Epithelial cell of prostate (primary cell): ENCODE data around the gene NABP1.
"Not testable (repeated sequence)": the region's sequence is repeated elsewhere in the genome, so short reads cannot be mapped to it uniquely, and the experiment has no call there.

Experiments used
- DNase-seq: peaks from one replicate; pipeline ENCODE4 v3.0.0-alpha.2; 2011; ENCODE audit warnings: low read depth, low spot score
- H3K27ac ChIP-seq: fragments of 450-650 bp; 2 replicates; pipeline ENCODE4 v1.5.1; 2017; ENCODE audit warnings: mild to moderate bottlenecking

Gene NABP1, protein sequence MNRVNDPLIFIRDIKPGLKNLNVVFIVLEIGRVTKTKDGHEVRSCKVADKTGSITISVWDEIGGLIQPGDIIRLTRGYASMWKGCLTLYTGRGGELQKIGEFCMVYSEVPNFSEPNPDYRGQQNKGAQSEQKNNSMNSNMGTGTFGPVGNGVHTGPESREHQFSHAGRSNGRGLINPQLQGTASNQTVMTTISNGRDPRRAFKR

DNA sequence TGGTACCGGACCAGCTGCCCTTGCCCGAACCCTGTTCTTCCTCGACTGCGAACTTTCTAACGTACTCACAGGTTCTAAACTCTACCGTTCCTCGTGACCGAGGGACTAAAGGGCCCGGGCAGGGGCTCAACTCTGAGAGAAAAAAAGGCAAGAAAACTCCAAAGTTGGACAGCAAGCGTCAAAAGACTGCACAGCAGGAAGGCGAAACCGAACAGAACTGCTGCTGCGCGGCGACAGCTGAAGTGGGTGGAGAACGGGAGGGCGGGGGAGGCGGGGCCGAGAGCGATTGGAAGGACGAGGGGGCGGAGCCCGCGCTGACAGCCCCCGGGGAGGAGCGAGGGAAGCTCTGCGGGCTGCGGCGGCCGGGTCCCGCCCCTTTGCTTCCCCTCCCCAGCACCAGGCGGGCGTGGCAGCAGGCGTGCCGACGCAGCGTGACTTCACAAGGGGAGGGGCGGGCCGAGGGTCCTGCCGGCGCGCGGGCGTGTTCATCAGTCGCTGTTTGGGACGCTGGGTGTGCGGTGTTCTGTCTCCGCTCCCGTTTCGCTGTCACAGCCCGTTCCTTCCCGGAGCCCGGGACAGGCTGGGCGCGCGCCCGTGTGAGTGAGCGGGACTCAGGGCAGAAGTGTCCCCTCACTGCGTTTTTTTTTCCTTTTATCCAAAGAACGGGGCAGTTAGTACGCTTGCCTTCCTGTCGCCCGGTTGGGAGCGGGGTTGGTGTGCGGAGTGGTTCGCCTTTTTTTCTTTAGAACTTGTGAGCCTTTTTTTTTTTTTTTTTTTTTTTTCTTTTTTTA, at the start of gene NABP1:
Gene NABP1 (plus strand): TSS at position 491 of the 791 bp plus-strand sequence. CDS start 479 bp downstream, outside the sequence.
- H3K27ac ChIP-seq: peak within 1 kb of the TSS; percentile 99
- DNase-seq: peak; percentile 87

DNA sequence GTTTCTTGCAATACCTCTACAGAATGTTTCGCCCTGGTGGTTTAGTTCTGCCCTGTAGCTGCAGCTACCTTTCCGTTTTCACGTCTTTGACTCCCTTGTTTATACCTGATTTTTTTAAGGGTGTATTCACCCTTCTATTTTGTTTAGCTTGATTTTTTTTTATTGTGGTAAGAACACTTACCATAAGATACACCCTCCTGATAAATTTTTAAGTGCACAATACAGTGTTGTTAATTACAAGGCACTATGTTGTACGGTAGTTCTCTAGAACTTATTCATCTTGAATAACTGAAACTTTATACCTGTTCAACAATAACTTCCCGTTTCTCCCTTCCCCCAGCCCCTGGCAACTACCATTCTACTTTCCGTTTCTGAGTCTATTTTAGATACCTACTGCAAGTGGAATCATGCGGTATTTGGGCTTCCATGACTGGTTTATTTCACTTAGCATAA, 48.9 kb upstream of the NABP1 start:
- DNase-seq: no peak
- no peak overlapping the region for H3K27ac ChIP-seq

DNA sequence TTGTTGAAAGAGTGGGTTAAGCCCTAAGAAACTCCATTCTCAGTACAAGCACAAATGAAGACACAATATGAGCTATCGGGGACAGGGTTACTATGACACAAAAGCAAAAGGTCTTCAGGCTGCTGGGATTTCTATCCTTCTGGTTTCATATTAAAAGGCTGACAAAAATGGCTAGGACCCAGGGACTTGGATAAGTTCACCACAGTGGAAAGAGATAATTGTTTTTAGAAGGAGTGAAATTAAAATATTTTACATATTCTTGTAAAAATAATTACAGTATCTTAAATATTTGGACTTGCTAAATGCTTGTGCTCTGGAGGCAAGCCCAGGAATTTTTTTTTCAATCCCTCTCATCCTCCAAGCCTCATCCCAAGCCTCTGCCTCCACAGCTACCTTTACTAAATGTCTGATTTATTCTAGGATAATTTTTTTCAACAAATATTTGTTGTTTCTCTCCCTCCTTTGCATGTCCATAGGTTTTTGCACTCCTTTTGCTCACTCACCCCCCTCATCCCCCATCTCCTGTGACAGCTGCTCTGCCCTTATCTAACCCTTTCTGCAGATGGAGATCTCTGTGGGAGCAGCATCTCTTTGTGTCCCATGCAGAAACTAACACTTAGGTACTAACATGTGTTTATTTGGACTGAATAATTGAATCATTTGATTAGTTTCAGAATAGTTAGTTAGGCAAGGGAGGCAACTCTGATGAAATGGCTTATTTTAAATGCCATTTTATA, 47.8 kb upstream of the NABP1 start:
- H3K27ac ChIP-seq: no peak overlapping the region

DNA sequence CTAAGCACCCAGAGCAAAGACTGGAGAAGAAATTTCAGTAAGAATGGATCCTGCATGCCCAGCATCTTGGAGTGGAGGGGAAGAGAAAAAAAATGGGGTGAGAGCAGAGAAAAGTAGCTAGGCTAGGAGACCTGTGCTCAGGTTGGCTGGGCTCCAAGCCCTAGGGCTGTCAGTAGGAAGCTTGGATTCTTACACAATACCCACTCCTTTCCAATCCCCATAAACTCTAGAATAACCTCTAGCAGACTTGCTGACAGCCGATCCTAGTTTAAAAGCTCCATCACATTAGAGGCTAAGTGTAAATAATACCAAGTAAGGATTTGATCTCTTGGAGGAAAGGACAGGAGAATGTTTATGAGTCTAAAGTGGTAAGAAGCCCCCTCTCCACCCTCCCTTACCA, 46.2 kb upstream of the NABP1 start:
- DNase-seq: no peak
- H3K27ac ChIP-seq: no peak overlapping the region

More for the DNA sequence above, 47.8 kb upstream of the NABP1 start:
- no peak for DNase-seq

DNA sequence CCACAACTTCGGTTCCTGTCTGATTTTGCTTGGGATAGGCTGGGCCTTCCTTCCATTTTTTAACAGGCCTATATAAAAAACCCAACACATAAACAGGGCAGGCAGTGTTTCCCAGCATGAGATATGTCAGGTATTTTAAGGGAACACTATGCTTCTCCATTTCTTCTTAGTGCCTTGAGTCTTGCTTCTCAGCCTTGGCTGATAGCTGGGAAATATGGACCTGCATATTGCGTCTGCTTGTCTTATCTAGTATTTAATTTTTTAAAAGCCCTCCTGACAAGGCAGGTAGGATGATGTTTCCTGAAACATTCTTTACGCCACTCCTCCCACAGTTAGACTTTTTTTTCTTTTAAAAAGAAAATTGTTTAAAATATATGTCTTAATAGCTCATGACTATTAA, 45.5 kb upstream of the NABP1 start:
- DNase-seq: no peak
- H3K27ac ChIP-seq: no peak overlapping the region

GRCh38 chr2:191634791-191635190, 43.1 kb upstream of the NABP1 start:
- H3K27ac ChIP-seq: no peak overlapping the region

DNA sequence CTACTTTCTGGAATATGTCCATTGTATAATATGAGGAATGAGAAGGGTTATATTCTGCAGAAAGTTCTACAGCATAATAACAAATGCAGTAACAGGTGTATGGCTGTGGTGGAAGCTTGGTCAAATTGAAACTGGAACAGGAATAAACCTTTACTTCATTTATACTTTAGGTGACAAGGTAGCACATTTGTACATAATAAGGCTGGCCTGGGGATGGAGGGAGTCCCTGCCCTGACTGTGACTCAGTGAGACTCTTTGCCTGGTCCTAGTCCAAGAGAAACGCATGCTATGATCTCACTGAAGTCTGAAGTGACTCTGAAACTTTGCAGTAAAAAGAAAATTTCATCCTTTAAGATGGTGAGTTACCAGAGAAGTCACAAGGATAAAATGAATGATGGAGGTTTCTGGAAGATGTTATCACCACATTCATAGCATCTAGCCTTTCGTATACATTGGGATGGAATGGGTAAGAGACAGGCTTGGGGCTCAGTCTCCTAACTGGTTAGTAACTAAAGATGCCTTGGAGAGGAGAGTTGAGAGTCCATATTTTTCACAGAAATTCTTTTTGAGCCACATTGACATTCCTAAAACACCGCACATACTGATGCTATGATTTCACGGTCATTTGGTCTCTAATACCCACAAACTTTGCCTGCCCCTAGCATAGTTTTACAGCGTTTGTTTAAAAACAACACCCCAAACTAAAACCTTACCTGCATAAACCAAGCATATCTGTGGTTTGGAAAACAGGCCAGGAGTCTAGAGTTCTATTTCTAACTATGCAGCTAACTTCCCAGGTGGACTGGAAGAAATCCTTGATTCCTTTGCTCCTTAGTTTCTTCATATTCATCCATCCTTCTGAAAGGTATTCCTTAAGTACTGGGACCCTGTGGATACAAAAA, 42.4 kb upstream of the NABP1 start:
- H3K27ac ChIP-seq: peak overlapping the region; percentile 93
- DNase-seq: no peak

More at GRCh38 chr2:191634791-191635190, 43.1 kb upstream of the NABP1 start:
- DNase-seq: no peak

DNA sequence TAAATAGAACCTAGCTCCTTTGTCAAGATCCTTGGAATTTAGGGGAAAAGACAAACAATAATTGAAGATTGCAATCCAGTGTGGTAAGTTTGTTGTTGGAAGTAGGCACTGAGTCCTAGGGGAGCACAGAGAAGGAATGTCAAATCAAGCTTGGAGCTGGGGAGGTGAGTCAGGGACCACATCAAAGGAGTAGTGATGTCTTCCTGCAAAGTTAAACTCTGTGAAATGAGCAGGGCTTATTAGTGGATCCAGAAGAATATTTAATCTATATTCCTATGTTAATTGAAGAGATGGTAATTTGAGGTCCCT, 41.7 kb upstream of the NABP1 start:
- H3K27ac ChIP-seq: peak overlapping the region; percentile 93
- no peak for DNase-seq

GRCh38 chr2:191636586-191636985, 41.4 kb upstream of the NABP1 start:
- peak overlapping the region; percentile 93 for H3K27ac ChIP-seq
- DNase-seq: no peak

- peak; percentile 83 for DNase-seq
- peak overlapping the region; percentile 93 for H3K27ac ChIP-seq
Measured at GRCh38 chr2:191637182-191638078, 40.5 kb upstream of the NABP1 start.

DNA sequence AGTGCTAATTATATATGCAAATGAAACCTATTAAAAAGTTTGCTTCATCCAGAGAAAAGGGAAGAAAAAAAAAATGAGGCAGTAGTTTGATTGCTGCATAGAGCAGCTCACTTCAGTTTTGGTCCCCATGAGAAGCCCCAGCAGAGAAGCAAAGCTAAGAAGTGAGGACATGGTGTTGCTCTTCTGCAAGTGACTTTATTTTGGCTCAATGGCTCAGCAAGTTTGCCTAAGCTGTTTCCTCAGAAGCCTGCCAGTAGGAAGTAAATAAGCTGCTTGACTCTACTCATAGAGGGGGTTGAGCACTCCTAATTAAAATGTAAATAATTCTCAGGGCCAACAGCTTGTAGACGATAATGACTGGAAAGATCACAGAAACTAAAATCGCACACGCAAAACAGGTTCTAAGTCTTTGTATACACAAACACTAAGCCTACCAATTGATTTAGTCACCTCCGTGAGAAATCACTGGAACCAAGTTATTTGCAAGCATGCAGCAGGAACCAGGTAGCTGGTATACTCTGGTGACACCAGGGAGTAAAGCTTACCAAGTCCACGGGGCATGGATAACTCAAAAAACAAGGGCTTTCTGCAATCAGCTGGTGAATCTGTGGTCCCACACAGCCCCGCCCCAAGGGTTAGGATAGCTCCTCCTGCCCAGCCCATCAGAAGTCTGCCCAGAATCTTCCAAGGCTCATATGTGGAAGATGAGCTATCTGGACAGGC, 39.7 kb upstream of the NABP1 start:
- H3K27ac ChIP-seq: peak overlapping the region; percentile 93
- DNase-seq: peak; percentile 82

- peak overlapping the region; percentile 93 for H3K27ac ChIP-seq
- no peak for DNase-seq
Measured at GRCh38 chr2:191638802-191639172, 39.1 kb upstream of the NABP1 start.

GRCh38 chr2:191641609-191642008, 36.3 kb upstream of the NABP1 start:
- DNase-seq: no peak
- no peak overlapping the region for H3K27ac ChIP-seq

GRCh38 chr2:191642541-191642940, 35.4 kb upstream of the NABP1 start:
- H3K27ac ChIP-seq: no peak overlapping the region
- DNase-seq: no peak

DNA sequence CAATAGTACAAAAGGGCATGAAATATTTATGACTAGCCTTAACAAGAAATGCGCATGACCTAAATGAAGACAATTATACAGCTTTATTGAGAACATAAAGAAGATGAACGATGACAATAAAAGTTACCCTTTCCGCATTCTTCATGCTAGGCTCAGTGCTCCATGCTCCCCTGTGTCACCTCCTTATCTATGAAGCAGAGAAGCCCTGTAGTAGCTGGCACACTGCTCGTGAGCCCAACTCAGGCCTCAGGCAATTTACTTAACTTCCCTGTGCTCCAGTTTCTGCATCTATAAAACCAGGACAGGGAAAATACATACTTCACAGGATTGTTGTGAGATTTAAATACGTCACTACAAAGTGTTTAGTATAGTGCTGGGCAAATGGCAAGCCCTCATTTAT, 34.5 kb upstream of the NABP1 start:
- H3K27ac ChIP-seq: peak overlapping the region; percentile 14
- no peak for DNase-seq

- not testable (repeated sequence) for DNase-seq
- peak overlapping the region; percentile 96 for H3K27ac ChIP-seq
Measured at GRCh38 chr2:191644613-191645012, 33.3 kb upstream of the NABP1 start.

- DNase-seq: no peak
- peak overlapping the region; percentile 96 for H3K27ac ChIP-seq
Measured at GRCh38 chr2:191645032-191645431, 32.9 kb upstream of the NABP1 start.

DNA sequence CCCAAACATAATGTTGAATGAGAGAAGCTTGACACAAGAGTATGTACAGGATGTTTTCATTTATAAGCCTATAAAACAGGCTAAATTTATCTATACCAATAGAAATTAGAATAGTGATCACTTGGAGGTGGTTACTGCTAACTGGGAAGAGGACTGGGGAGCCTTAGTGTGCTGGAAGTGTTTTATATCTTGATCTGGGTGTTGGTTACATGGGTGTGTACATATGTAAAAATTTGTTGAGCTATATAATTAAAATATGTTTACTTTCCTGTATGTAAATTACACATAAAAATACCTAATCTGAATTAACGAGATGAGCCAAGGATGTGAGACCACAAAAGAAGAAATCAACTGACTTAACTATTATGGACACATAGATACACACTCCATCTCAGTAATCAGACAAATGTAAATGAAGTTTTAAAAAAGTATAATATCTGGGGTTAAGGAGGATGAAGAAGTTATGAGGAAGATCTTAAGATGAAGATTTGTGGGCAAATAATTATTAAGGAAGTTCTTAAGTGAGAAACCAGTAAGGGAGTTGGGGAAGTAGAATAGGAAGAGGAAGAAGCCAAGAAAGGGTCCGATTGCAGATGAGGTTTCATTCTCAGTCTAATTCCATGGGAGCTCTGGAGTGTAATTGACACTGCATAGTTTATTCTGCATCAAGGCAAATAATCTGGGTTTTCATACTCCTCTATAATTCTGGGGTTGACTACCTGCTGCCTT, 32.3 kb upstream of the NABP1 start:
- DNase-seq: no peak
- peak overlapping the region; percentile 96 for H3K27ac ChIP-seq
